Measurements from ENCODE around the gene ABCC9. TPM values are rescaled to one million over a fixed set of nuclear protein-coding genes. Genes with fewer than 3 reads are reported as not detected.

Gene ABCC9
- total and polyA plus RNA-seq, 2 donors (not counting 3 experiments of a cell fraction or from before 2014, with no cell fraction given): under 0.01 TPM; not detected in 1

DNA sequence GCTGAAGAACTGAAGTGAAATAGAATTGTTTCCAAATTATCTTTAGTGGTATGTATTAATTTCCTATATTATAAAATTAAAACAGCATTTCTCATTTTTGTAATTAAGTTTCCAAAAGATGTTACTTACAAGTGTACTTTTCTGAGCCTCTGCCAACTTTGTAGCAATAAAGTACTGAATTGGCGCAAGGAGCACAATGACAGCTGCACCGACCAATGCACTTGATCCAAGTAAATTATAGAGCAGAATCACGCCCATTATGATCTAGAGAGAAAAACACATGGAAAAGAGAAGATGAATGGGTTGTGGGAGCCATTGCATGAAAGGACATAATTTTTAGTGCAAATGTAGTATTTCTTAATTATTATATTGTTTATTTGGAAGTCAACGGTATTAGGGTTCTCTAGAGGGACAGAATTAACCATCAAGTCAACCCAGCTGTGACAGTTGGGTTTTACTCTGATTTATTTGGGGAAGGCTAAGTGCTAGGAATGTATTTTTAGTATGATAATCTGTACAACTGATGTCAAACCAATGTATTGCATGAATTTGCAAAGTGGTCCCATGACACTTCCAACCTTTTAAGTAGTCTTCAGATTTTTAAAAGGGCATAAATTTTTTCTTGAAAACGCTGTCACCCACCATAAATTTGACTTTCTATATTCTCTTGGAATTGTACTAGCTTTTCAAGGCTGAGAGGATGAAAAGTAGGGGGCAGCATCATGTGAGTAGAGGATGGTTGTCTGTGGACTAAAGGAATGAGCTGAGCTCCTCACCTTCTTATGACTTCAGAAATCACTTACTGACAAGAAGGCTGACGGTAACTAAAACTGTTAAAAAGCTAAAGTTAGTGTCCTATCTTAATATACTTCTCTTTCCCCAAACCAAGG lies 33.0 kb downstream of the ABCC9 start:
- Histone ChIP-seq H3K27ac (ENCODE audit: insufficient read depth, low read depth, low read length) (no peak overlapping the region), H3K79me2 (ENCODE audit: control insufficient read depth, insufficient read depth, low read length) (no peaks in the 10 kb centered on the region), H3K9ac (replicated peaks; ENCODE audit: extremely low read depth, insufficient read depth, low read length) (no peak overlapping the region), H3K27me3 (ENCODE audit: control insufficient read depth in 2 of 2, insufficient read depth in 2 of 2, low read length in 2 of 2) (no peaks in the 10 kb centered on the region), H3K36me3 (ENCODE audit: control insufficient read depth in 2 of 2, extremely low read depth in 1 of 2, insufficient read depth in 2 of 2, low read length in 2 of 2) (no peaks in the 10 kb centered on the region), H4K20me1 (replicated peaks; ENCODE audit: control insufficient read depth, extremely low read depth, insufficient read depth, low read length) (no peaks in the 10 kb centered on the region), H3K4me1 (ENCODE audit: control insufficient read depth, extremely low read depth, insufficient read depth, low read length) (no peaks in the 10 kb centered on the region), H3K4me3 (replicated peaks in 1 of 3; ENCODE audit: insufficient read depth in 1 of 3, low read depth in 1 of 3, low read length in 3 of 3) (no peak overlapping the region), H2AFZ (ENCODE audit: low read depth, low read length) (no peak overlapping the region), H3K4me2 (ENCODE audit: insufficient read depth, low read length) (no peak overlapping the region), H3K9me3 (replicated peaks; ENCODE audit: control insufficient read depth, insufficient read depth, low read length) (no peaks in the 10 kb centered on the region), H3K9me1 (replicated peaks; ENCODE audit: control insufficient read depth, extremely low read depth, insufficient read depth, low read length) (no peaks in the 10 kb centered on the region)
- BruUV-seq (replicated peaks): no TSS peak
- CTCF ChIA-PET: no interaction called here
- FAIRE-seq (no peak), DNase-seq (ENCODE audit: low read depth, low spot score) (no peak)
- dilution Hi-C loops (cut with MboI; ENCODE audit: extremely low pct_ligation_motif_present, low sequenced_read_pairs) (no loop called here), intact Hi-C loops (cut with micrococcal nuclease) (no loop called here)
- POLR2A ChIA-PET: no interaction called here
- TF ChIP-seq, protein P1, sequence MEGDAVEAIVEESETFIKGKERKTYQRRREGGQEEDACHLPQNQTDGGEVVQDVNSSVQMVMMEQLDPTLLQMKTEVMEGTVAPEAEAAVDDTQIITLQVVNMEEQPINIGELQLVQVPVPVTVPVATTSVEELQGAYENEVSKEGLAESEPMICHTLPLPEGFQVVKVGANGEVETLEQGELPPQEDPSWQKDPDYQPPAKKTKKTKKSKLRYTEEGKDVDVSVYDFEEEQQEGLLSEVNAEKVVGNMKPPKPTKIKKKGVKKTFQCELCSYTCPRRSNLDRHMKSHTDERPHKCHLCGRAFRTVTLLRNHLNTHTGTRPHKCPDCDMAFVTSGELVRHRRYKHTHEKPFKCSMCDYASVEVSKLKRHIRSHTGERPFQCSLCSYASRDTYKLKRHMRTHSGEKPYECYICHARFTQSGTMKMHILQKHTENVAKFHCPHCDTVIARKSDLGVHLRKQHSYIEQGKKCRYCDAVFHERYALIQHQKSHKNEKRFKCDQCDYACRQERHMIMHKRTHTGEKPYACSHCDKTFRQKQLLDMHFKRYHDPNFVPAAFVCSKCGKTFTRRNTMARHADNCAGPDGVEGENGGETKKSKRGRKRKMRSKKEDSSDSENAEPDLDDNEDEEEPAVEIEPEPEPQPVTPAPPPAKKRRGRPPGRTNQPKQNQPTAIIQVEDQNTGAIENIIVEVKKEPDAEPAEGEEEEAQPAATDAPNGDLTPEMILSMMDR (IDR thresholded peaks at IDR 0.05; ENCODE audit: extremely low read depth in 1 of 2, insufficient read depth in 1 of 2, low read depth in 1 of 2, low read length in 2 of 2): no peak
- TF ChIP-seq POLR2AphosphoS5 (IDR thresholded peaks at IDR 0.05; ENCODE audit: insufficient read depth, low read depth, low read length) (no peak), MYC (IDR thresholded peaks at IDR 0.05; ENCODE audit: low read depth, low read length) (no peak), FOS (IDR thresholded peaks at IDR 0.05; ENCODE audit: borderline replicate concordance, insufficient read depth, low read length) (no peak), GATA2 (IDR thresholded peaks at IDR 0.05; ENCODE audit: insufficient read depth, insufficient read length, low read depth, low read length) (no peak), POLR2A (IDR thresholded peaks at IDR 0.05; ENCODE audit: low read depth, low read length) (no peak), EZH2 (IDR thresholded peaks at IDR 0.05; ENCODE audit: borderline replicate concordance, low read depth, low read length, severe bottlenecking) (no peak), JUN (IDR thresholded peaks at IDR 0.05; ENCODE audit: borderline replicate concordance, insufficient read depth, insufficient read length, low read depth) (no peak)
- TF ChIP-seq, protein P2, sequence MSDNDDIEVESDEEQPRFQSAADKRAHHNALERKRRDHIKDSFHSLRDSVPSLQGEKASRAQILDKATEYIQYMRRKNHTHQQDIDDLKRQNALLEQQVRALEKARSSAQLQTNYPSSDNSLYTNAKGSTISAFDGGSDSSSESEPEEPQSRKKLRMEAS (IDR thresholded peaks at IDR 0.05; ENCODE audit: insufficient read depth, insufficient read length): no peak
